GM12878 (cell line): ENCODE measurements around the gene FRS3. TPM values are rescaled to one million over a fixed set of nuclear protein-coding genes. Genes with fewer than 3 reads are reported as not detected.

ENCODE experiments used
- BHLHE40 ChIP-seq, 2 experiments: fragments of 450-650 bp in 1 of 2; IDR thresholded peaks; 2 replicates each; pipeline ENCODE4 v1.6.1; 2011 to 2017; ENCODE audit warnings: low read depth in 2 of 2, borderline replicate concordance in 1 of 2, improper control_type of control experiment in 1 of 2, low read length in 1 of 2, mild to moderate bottlenecking in 1 of 2
- BRCA1 ChIP-seq: IDR thresholded peaks from 2 replicates; pipeline ENCODE4 v1.6.1; 2011; ENCODE audit warnings: low read depth, low read length, improper control_type of control experiment
- DPF2 ChIP-seq: fragments of 450-650 bp; IDR thresholded peaks from 2 replicates; pipeline ENCODE4 v1.6.1; 2017; ENCODE audit warnings: mild to moderate bottlenecking
- EP300 ChIP-seq, 2 experiments: fragments of 150-350 bp in 1 of 2; IDR thresholded peaks; 2 replicates each; pipeline ENCODE4 v1.6.1; 2011 to 2012; ENCODE audit warnings: low read depth in 2 of 2, low read length in 2 of 2, borderline replicate concordance in 1 of 2, improper control_type of control experiment in 1 of 2, inconsistent platforms in 1 of 2; ENCODE audit not compliant: control insufficient read depth in 1 of 2
- FOS ChIP-seq: IDR thresholded peaks from 3 replicates; pipeline ENCODE4 v1.6.1; 2011; ENCODE audit warnings: borderline replicate concordance; ENCODE audit not compliant: insufficient read length; ENCODE audit errors: extremely low read depth
- FOXK2 ChIP-seq: fragments of 450-650 bp; IDR thresholded peaks from 2 replicates; pipeline ENCODE4 v1.6.1; 2017; ENCODE audit warnings: mild to moderate bottlenecking, moderate library complexity
- GABPA ChIP-seq: IDR thresholded peaks from 2 replicates; pipeline ENCODE4 v1.6.1; 2014; ENCODE audit warnings: antibody characterized with exemption, low read depth, mild to moderate bottlenecking, inconsistent platforms
- IKZF1 ChIP-seq: fragments of 450-650 bp; conservative IDR thresholded peaks from 2 replicates; pipeline ENCODE4 v1.6.1; 2017; ENCODE audit warnings: antibody characterized with exemption, mild to moderate bottlenecking
- KDM1A ChIP-seq: fragments of 200-600 bp; sonication (generic); IDR thresholded peaks from 2 replicates; pipeline ENCODE4 v1.6.1; 2016; ENCODE audit warnings: borderline replicate concordance
- MTA2 ChIP-seq: fragments of 450-650 bp; IDR thresholded peaks from 2 replicates; pipeline ENCODE4 v1.6.1; 2016; ENCODE audit warnings: low read depth, mild to moderate bottlenecking, moderate library complexity
- MXI1 ChIP-seq: fragments of 150-350 bp; IDR thresholded peaks from 2 replicates; pipeline ENCODE4 v1.6.1; 2011; ENCODE audit warnings: low read depth, mild to moderate bottlenecking, inconsistent platforms, low read length, improper control_type of control experiment
- NR2C1 ChIP-seq: fragments of 450-650 bp; IDR thresholded peaks from 2 replicates; pipeline ENCODE4 v1.6.1; 2017; ENCODE audit warnings: antibody characterized with exemption, mild to moderate bottlenecking, moderate library complexity
- NR2F1 ChIP-seq: fragments of 450-650 bp; conservative IDR thresholded peaks from 2 replicates; pipeline ENCODE4 v1.6.1; 2017; ENCODE audit warnings: mild to moderate bottlenecking
- PAX5 ChIP-seq: IDR thresholded peaks from 2 replicates; pipeline ENCODE4 v1.6.1; 2011; ENCODE audit warnings: low read depth, low read length, borderline replicate concordance
- SMC3 ChIP-seq: IDR thresholded peaks from 2 replicates; pipeline ENCODE4 v1.6.1; 2011; ENCODE audit warnings: low read length, improper control_type of control experiment, borderline replicate concordance
- TCF12 ChIP-seq: IDR thresholded peaks from 2 replicates; pipeline ENCODE4 v1.6.1; 2011; ENCODE audit warnings: low read depth, mild to moderate bottlenecking, low read length
- ZNF217 ChIP-seq: fragments of 450-650 bp; IDR thresholded peaks from 2 replicates; pipeline ENCODE4 v1.6.1; 2017; ENCODE audit warnings: antibody characterized with exemption, mild to moderate bottlenecking
- ZNF24 ChIP-seq: fragments of 450-650 bp; IDR thresholded peaks from 2 replicates; pipeline ENCODE4 v1.6.1; 2017; ENCODE audit warnings: antibody characterized with exemption, mild to moderate bottlenecking
- ZNF384 ChIP-seq: IDR thresholded peaks from 2 replicates; pipeline ENCODE4 v1.6.1; 2012; ENCODE audit warnings: low read depth, mild to moderate bottlenecking, low read length, improper control_type of control experiment, borderline replicate concordance
- ZSCAN29 ChIP-seq: fragments of 450-650 bp; IDR thresholded peaks from 2 replicates; pipeline ENCODE4 v1.6.1; 2017; ENCODE audit warnings: mild to moderate bottlenecking, moderate library complexity
- polyA plus RNA-seq, 11 experiments: library from polyadenylated mRNA; depleted of rRNA in 4 of 11; unstranded in 6 of 11; stranded (reverse) in 5 of 11; fragments of >200 nt; fragmentation: Nextera tagmentation in 4 of 11; fragmentation: Illumina TruSeq in 1 of 11; extraction: Ambion mirVana in 4 of 11; extraction: Trizol in 1 of 11; gene quantifications; 1 replicate in 1 of 11; 2 replicates in 10 of 11; pipeline versions ENCODE4 v1.2.1 to v1.2.3, GENCODE V29; 2011 to 2016; ENCODE audit warnings: inconsistent platforms in 2 of 11, missing spikeins in 2 of 11, low read depth in 1 of 11
- total RNA-seq, 4 experiments: library from RNA; depleted of rRNA in 3 of 4; stranded (reverse); fragments of >200 nt in 3 of 4; fragmentation: Illumina TruSeq in 1 of 4; extraction: Trizol in 1 of 4; gene quantifications; 2 replicates each; pipeline versions ENCODE4 v1.2.1 to v1.2.3, GENCODE V29; 2013 to 2021
- TF ChIP-seq, protein P1 (sequence below): fragments of 450-650 bp; IDR thresholded peaks from 2 replicates; pipeline ENCODE4 v1.6.1; 2018; ENCODE audit warnings: mild to moderate bottlenecking, low read depth, moderate library complexity; ENCODE audit not compliant: partially characterized antibody
- TF ChIP-seq, protein P2 (sequence below): IDR thresholded peaks from 2 replicates; pipeline ENCODE4 v1.6.1; 2012; ENCODE audit warnings: low read depth, low read length, improper control_type of control experiment
- TF ChIP-seq, protein P3 (sequence below): IDR thresholded peaks from 2 replicates; pipeline ENCODE4 v1.6.1; 2012; ENCODE audit warnings: low read length, inconsistent platforms
- TF ChIP-seq, protein P4 (sequence below): fragments of 450-650 bp; IDR thresholded peaks from 2 replicates; pipeline ENCODE4 v1.6.1; 2018; ENCODE audit warnings: borderline replicate concordance, mild to moderate bottlenecking; ENCODE audit not compliant: partially characterized antibody

FRS3 gene
- total and polyA plus RNA-seq, 10 of the 15 experiments (the other 5 are each of a cell fraction or from before 2014, with no cell fraction given), result 0.05 to 3.4 (median 1.5) TPM

DNA sequence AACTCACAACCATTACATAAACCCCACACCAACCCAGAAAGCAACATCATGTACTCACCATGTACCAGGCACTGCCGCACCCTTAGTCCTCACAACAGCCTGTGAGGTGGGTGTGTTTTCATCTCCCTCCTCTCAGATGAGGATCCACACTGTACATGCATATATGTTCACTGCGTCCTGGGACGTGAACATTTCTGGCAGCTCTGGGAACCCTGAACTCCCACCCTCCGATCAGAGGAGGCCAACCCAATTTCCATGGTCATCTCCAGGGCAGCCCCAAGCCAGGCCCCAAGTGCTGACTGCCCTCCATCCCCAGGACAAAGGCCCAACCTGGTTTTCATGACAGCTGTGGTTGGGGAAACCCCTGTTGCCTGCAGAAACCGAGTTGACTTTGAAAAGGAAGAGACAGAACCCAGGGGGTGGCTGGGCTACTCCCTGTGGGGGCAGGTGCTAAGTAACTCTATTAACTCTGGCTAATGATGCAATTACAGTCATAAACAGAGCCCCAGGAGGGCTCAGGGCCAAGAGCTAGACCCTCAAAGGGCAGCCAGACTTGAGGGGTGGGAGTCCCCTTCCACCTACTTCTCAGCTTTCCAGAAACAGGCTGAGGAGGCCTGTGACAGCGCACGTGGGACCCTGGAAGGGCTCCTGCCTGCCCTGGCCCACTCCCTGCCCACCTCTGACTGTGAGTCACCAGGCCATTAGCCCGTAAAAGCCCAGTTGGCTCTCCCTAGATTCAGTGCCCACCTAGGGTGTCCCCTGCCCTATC, 46.9 kb downstream of the FRS3 start (continued):
- TF ChIP-seq, protein P1, sequence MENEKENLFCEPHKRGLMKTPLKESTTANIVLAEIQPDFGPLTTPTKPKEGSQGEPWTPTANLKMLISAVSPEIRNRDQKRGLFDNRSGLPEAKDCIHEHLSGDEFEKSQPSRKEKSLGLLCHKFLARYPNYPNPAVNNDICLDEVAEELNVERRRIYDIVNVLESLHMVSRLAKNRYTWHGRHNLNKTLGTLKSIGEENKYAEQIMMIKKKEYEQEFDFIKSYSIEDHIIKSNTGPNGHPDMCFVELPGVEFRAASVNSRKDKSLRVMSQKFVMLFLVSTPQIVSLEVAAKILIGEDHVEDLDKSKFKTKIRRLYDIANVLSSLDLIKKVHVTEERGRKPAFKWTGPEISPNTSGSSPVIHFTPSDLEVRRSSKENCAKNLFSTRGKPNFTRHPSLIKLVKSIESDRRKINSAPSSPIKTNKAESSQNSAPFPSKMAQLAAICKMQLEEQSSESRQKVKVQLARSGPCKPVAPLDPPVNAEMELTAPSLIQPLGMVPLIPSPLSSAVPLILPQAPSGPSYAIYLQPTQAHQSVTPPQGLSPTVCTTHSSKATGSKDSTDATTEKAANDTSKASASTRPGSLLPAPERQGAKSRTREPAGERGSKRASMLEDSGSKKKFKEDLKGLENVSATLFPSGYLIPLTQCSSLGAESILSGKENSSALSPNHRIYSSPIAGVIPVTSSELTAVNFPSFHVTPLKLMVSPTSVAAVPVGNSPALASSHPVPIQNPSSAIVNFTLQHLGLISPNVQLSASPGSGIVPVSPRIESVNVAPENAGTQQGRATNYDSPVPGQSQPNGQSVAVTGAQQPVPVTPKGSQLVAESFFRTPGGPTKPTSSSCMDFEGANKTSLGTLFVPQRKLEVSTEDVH, result no peak
- peak; percentile 94 for TF ChIP-seq MTA2
- TF ChIP-seq EP300 (IDR thresholded peaks at IDR 0.05; ENCODE audit: borderline replicate concordance in 1 of 2, control insufficient read depth in 1 of 2, low read depth in 2 of 2, low read length in 2 of 2), result peak; percentile 46 to 64; a peak in 2 of 4 replicates
- peak; percentile 27; the same call in 1 of the 2 replicates for TF ChIP-seq SMC3
- TF ChIP-seq FOS, result no peak
- 0 out of 2 replicates have a peak, but pooled peaks have one; percentile 72 for TF ChIP-seq TCF12
- TF ChIP-seq DPF2, result peak; percentile 92
- no peak for TF ChIP-seq KDM1A
- no peak for TF ChIP-seq GABPA
- no peak for TF ChIP-seq ZNF384
- TF ChIP-seq MXI1, result peak; percentile 89
- TF ChIP-seq ZSCAN29, result peak; percentile 79; the same call in 1 of the 2 replicates
- TF ChIP-seq BHLHE40 (IDR thresholded peaks at IDR 0.05; ENCODE audit: borderline replicate concordance in 1 of 2, low read depth in 2 of 2, low read length in 1 of 2), result peak; percentile 72 to 76; a peak in 3 of 4 replicates
- TF ChIP-seq, protein P2, sequence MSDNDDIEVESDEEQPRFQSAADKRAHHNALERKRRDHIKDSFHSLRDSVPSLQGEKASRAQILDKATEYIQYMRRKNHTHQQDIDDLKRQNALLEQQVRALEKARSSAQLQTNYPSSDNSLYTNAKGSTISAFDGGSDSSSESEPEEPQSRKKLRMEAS, result peak; percentile 30; the same call in 1 of the 2 replicates
- TF ChIP-seq NR2F1, result peak; percentile 89
- TF ChIP-seq FOXK2, result peak; percentile 49
- TF ChIP-seq ZNF217, result no peak
- TF ChIP-seq, protein P3, sequence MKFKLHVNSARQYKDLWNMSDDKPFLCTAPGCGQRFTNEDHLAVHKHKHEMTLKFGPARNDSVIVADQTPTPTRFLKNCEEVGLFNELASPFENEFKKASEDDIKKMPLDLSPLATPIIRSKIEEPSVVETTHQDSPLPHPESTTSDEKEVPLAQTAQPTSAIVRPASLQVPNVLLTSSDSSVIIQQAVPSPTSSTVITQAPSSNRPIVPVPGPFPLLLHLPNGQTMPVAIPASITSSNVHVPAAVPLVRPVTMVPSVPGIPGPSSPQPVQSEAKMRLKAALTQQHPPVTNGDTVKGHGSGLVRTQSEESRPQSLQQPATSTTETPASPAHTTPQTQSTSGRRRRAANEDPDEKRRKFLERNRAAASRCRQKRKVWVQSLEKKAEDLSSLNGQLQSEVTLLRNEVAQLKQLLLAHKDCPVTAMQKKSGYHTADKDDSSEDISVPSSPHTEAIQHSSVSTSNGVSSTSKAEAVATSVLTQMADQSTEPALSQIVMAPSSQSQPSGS, result no peak
- TF ChIP-seq ZNF24, result no peak
- peak; percentile 76; the same call in 1 of the 2 replicates for TF ChIP-seq IKZF1
- peak; percentile 50; the same call in 1 of the 2 replicates for TF ChIP-seq PAX5
- TF ChIP-seq BRCA1, result no peak
- no peak for TF ChIP-seq NR2C1
- TF ChIP-seq, protein P4, sequence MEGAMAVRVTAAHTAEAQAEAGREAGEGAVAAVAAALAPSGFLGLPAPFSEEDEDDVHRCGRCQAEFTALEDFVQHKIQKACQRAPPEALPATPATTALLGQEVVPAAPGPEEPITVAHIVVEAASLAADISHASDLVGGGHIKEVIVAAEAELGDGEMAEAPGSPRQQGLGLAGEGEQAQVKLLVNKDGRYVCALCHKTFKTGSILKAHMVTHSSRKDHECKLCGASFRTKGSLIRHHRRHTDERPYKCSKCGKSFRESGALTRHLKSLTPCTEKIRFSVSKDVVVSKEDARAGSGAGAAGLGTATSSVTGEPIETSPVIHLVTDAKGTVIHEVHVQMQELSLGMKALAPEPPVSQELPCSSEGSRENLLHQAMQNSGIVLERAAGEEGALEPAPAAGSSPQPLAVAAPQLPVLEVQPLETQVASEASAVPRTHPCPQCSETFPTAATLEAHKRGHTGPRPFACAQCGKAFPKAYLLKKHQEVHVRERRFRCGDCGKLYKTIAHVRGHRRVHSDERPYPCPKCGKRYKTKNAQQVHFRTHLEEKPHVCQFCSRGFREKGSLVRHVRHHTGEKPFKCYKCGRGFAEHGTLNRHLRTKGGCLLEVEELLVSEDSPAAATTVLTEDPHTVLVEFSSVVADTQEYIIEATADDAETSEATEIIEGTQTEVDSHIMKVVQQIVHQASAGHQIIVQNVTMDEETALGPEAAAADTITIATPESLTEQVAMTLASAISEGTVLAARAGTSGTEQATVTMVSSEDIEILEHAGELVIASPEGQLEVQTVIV, result no peak
